ENCODE data around the gene PTPRM.

DNA sequence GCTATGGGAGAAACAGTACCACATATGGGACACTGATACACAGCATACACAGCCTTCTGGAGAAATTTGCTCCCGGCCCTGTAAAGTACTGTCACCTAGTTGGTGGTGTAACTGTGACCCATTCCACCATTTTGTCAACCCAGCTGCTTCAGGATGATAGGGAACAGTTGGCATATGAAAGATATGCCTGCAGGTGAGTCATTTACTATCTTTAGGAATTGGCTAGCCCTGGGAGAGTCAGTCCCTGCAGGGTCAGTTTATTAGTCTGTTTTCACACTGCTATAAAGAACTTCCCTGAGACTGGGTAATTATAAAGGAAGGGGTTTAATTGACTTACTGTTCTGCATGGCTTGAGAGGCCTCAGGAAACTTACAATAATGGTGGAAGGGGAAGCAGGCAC lies 30.0 kb upstream of the PTPRM start:
- TF ChIP-seq, protein P1, sequence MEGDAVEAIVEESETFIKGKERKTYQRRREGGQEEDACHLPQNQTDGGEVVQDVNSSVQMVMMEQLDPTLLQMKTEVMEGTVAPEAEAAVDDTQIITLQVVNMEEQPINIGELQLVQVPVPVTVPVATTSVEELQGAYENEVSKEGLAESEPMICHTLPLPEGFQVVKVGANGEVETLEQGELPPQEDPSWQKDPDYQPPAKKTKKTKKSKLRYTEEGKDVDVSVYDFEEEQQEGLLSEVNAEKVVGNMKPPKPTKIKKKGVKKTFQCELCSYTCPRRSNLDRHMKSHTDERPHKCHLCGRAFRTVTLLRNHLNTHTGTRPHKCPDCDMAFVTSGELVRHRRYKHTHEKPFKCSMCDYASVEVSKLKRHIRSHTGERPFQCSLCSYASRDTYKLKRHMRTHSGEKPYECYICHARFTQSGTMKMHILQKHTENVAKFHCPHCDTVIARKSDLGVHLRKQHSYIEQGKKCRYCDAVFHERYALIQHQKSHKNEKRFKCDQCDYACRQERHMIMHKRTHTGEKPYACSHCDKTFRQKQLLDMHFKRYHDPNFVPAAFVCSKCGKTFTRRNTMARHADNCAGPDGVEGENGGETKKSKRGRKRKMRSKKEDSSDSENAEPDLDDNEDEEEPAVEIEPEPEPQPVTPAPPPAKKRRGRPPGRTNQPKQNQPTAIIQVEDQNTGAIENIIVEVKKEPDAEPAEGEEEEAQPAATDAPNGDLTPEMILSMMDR (optimal IDR thresholded peaks at IDR 0.05 in 1 of 3, IDR thresholded peaks at IDR 0.05 in 1 of 3, conservative IDR thresholded peaks at IDR 0.05 in 1 of 3; ENCODE audit: extremely low read depth in 1 of 3, insufficient read depth in 2 of 3, low read length in 3 of 3): no peak
- no peak for TF ChIP-seq EZH2 (IDR thresholded peaks at IDR 0.05; ENCODE audit: low read length)
